GM23248 (cell line): ENCODE measurements around the gene OTULINL.

Experiments used
- EZH2 ChIP-seq: fragments of 200-600 bp; sonication (generic); IDR thresholded peaks from 2 replicates; pipeline ENCODE4 v1.6.1; 2018; ENCODE audit warnings: antibody characterized with exemption, mild to moderate bottlenecking; ENCODE audit not compliant: insufficient read depth, poor library complexity, severe bottlenecking
- EZH2phosphoT487 ChIP-seq: fragments of 200-600 bp; sonication (generic); IDR thresholded peaks from 2 replicates; pipeline ENCODE4 v1.6.1; 2018; ENCODE audit warnings: antibody characterized with exemption, moderate library complexity, mild to moderate bottlenecking, low read depth; ENCODE audit not compliant: insufficient read depth

- TF ChIP-seq EZH2phosphoT487, result no peak
- no peak for TF ChIP-seq EZH2
These were observed 19.9 kb upstream of the OTULINL start for GRCh38 chr5:14561741-14562140.
